HL-60 (cell line): ENCODE measurements around the gene DSCAML1.

Source experiments
- DNase-seq, 2 experiments: peaks; one replicate each; pipeline ENCODE4 v3.0.0-alpha.2; 2010 to 2020; ENCODE audit warnings: low read depth in 1 of 2, low spot score in 1 of 2
- H3K27ac ChIP-seq: fragments of 250-450 bp; sonication (Bioruptor Pico); replicated peaks from 2 replicates; pipeline ENCODE4 v1.5.1; 2020; ENCODE audit warnings: mild to moderate bottlenecking, moderate library complexity
- H3K27me3 ChIP-seq: fragments of 250-450 bp; sonication (Bioruptor Pico); 2 replicates; pipeline ENCODE4 v1.5.1; 2021; ENCODE audit warnings: mild to moderate bottlenecking, moderate library complexity; ENCODE audit not compliant: insufficient read depth, poor library complexity, severe bottlenecking
- H3K4me3 ChIP-seq: replicated peaks from 2 replicates; pipeline ENCODE4 v1.5.1; 2011; ENCODE audit warnings: mild to moderate bottlenecking, control low read depth, low read length; ENCODE audit not compliant: insufficient read depth
- CTCF ChIP-seq: IDR thresholded peaks from one replicate; pipeline ENCODE4 v1.5.1; 2011; ENCODE audit warnings: low read length, control low read depth, inconsistent platforms; ENCODE audit not compliant: insufficient read depth
- GABPA ChIP-seq: IDR thresholded peaks from 2 replicates; pipeline ENCODE4 v1.6.1; 2012; ENCODE audit warnings: low read depth
- POLR2AphosphoS5 ChIP-seq: IDR thresholded peaks from 2 replicates; pipeline ENCODE4 v1.6.1; 2012; ENCODE audit warnings: low read depth
- REST ChIP-seq: IDR thresholded peaks from 2 replicates; pipeline ENCODE4 v1.6.1; 2012; ENCODE audit warnings: low read depth; ENCODE audit not compliant: insufficient replicate concordance
- SPI1 ChIP-seq: IDR thresholded peaks from 2 replicates; pipeline ENCODE4 v1.6.1; 2012; ENCODE audit warnings: low read depth, mild to moderate bottlenecking, borderline replicate concordance

The DSCAML1 gene

GRCh38 chr11:117632306-117632705 is 164.7 kb downstream of the DSCAML1 start:
- TF ChIP-seq REST = no peak
- no peak for TF ChIP-seq CTCF
- no peak for TF ChIP-seq SPI1
- no peak for TF ChIP-seq POLR2AphosphoS5
- no peak for TF ChIP-seq GABPA
- H3K4me3 ChIP-seq = no peak overlapping the region
- DNase-seq = no peak

GRCh38 chr11:117631336-117632140 is 165.5 kb downstream of the DSCAML1 start:
- no peak overlapping the region for H3K4me3 ChIP-seq
- no peak for TF ChIP-seq REST
- no peaks in the 10 kb centered on the region for H3K27me3 ChIP-seq
- no peak overlapping the region for H3K27ac ChIP-seq
- no peak for DNase-seq

More at GRCh38 chr11:117632306-117632705, 164.7 kb downstream of the DSCAML1 start:
- H3K27ac ChIP-seq = no peak overlapping the region
- no peaks in the 10 kb centered on the region for H3K27me3 ChIP-seq

GRCh38 chr11:117629891-117630538 is 167.0 kb downstream of the DSCAML1 start:
- no peak overlapping the region for H3K4me3 ChIP-seq
- DNase-seq = no peak
- H3K27me3 ChIP-seq = no peaks in the 10 kb centered on the region
- TF ChIP-seq POLR2AphosphoS5 (no peak), REST (no peak), SPI1 (no peak), CTCF (no peak), GABPA (no peak)
- no peak overlapping the region for H3K27ac ChIP-seq
